Measurements from ENCODE around the gene CD101.

CD101 gene

DNA sequence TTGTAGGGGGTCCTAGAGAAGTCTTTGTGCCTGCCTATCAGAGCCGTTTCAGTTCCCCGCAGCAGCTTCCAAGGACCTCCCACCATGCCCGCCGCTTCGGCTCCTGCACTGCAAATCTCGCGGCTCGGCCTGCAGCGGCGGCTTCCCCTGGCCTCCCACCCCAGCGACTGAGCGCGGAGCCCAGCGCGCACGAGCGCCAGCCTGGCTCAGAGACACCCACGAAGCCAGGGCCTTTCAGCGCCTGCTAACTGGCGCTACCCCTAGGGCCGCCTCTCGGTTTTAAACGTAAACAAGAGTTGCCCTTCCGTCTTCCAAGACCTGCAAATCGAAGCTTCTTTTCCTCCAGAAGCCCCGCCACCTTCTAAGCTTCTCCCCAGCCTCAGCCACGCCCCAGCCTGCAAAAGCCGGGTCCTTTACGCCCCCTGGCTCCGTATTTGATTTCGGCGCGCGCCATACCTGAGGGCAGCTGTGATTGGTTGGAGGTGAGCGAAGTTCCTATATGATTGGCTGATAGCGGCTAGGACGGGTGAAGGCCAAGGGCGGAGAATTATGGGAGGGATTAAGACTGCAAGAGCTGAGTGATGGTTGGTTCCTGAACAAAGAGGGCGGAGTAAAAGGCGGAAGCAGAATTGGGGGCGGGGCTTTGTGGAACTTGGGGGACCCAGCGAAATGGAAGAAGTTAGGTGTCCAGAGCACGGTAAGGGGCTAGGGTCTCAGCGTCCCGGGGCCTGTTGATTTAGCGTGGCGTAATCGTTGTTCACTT is 58.3 kb downstream of the CD101 start, which contains the start of gene TTF2:
Gene TTF2 (plus strand): TSS at position 649 of the 763 bp plus-strand sequence. CDS start 21 bp downstream, at position 670.
- peak; percentile 96 for DNase-seq

DNA sequence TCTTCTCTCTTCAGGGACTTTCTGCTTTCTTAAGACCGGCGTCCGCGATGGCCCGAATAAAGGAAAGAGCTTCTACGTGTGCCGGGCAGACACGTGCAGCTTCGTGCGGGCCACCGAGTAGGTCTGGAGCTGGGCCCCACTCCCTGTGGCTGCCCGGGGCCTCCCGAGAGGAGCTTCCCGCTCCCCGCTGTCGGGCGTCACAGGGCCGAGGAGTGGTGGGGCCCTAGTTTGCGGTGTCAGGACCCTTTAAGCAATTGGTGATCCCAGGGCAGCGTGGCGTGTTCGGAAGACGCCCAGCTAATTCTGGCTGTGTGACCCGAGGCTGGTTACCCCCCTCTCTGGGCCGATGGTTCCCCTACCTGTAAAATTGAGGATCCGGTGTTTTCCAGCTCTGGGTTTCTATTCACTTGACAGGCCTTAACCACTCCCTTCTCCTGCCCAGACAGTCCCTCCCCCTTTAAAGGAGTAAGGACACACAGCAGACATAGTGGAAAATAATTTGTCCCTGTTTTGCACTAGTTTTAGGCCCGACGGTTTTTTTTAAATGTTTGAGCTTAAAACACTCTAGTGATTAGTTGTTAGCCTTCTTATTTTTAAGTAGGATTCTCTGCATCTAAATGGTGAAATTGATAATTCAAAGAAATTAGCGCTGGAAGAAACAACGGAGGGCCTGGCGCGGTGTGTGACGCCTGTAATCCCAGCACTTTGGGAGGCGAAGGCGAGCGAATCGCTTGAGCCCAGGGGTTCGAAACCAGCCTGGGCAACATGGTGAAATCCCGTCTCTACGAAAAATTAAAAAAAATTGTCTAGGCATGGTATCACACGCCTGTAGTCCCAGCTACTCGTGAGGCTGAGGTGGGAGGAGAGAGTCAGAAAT is 59.1 kb downstream of the CD101 start:
- no peak for DNase-seq

DNA sequence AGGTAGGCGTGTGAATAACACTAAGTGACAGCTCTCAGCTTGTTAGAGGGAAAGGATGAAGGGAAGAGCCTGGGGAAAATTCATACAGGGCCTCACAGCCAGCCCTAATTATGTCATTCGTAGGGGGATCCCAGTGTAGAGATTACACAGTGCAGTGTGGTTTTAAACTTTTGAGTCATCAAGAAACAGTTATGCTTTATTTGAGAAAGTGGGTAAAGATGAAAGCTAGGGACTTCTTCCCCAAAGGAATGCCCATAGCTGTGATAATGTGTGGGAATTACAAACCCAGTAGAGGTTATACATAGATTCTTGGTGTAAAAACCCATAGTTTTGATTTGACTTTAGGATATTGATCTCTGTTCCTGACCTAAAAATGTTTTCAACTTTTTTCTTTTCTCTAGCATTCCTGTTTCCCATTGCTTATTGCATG is 60.4 kb downstream of the CD101 start:
- no peak for DNase-seq

DNA sequence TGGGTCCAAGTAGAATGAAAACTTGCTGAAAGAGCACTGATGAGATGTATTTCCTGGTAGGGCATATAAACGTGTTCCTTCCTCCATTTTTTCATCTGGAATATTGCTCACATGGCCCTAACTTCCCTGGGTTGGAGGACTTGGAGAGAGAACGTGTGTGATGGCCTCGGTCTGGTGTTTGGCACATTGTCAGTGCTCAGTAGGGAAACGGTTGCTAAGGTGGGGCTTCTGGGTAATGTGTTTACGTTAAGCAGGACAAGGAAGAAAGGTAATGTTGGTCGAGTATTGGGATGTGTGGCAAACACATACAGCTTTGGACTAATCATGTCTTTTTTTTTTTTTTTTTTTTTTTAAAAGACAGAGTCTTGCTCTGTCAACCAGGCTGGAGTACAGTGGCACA is 64.8 kb downstream of the CD101 start:
- no peak for DNase-seq

DNA sequence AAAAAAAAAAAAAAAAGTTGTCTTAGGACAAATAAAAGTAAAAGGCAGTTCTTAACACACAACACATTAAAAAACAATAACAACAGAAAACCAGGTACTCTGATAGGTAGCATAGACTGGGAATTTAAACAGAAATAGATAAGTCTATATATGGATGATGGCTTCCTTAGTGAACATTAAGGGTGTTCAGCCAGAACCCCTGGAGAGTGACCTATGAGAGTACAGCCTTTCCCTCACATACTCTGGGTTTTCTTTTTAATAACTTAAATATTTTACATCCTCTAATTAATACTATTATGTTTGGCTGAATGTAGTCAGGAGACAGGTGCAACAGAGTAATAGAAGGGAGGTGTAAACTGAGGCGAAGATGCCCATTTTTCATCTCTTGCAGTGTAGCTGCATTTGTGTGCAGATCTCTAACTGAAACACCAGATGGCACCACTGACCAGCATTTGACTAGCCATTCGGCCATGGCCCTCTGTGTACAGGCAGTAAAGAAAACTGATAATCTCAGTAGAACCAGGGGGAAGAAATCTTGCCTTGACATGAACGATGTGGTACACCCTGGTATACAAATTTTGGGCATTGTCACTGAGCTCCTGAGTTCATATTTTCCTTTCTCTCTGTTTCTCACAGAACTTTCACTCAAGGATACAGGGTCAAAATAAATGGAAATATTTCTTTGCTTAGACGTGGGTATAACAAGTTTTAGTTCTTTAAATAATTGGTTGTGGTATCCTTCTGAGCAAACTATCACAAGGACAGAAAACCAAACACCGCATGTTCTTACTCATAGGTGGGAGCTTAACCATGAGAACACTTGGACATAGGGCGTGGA is 66.2 kb downstream of the CD101 start:
- DNase-seq, result no peak

DNA sequence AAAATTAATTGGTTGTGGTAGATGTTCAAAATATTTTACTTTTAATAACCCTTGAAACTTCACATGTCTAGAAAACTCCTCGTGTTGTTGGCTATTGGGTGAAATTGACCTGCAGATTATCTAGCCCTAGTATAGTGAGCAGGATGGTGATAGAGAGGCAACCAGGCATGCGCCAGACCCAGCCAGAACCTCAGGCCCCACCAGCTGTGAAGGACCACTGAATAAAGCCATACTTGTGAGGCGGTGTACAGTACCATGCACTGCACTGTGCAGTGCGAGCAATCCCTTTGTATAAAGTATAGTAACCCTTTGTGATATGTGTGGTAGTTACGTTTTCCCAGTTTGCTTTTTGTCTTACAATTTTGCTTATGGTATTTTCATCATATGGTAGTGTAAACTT is 67.0 kb downstream of the CD101 start:
- no peak for DNase-seq

DNA sequence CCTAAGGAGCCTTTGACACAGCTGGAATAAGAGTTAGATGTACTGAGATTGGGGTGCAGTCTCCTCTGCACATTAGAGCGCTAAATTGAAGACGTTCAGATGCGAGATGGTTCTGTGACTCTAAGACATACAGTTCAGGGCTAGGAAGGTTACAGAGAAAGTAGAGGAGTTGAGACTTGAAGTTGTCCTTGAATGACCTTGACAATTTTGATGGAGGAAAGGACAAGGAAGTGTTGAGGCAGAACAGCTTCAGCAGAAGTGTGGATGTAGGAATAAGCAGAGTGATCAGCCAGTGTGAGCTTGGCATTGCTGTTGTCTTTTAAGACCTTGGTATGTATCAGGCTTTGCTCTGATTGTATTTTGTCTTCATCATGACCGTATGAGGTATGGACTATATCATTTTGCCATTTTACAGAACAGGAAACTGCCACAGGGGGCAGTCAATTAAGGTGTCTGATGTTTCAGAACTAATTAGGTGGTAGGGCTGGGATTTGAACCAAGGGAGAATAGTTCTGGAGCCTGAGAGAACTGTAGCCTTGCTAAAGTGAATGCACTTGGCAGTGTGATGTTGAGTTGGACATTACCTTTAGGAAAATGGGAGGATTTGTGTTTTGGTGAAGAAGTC is 67.8 kb downstream of the CD101 start:
- DNase-seq, result no peak

DNA sequence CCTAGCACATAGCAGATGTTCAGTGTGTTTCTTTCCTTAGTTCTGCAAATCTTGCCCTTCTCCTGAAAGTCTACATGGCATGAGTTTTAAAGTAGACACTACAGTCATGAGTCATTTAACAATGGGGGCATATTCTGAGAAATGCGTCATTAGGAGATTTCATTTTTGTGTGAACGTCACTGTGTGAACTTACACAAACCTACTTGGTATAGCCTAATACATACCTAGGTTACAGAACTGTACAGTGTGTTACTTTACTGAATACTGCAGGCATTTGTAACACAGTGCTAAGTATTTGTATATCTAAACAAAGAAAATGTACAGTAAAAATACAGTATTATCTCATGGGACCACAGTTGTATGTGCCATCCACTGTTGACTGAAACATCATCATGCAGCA is 68.6 kb downstream of the CD101 start:
- no peak for DNase-seq

DNA sequence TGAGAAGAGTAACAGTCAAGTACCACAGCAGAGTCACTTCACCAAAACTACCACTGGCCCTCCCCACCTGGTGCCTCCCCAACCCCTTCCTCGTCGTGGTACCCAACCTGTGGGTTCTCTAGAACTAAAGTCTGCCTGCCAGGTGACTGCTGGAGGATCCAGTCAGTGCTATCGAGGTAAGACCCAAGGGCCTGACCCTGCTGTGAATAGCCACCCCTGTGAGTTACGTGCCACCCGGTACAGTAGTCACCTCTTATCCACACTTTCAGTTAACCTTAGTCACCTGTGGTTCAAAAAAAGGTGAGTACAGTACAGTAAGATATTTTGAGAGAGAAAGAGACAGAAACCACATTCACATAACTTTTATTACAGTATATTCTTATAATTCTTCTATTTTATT is 75.1 kb downstream of the CD101 start:
- no peak for DNase-seq

DNA sequence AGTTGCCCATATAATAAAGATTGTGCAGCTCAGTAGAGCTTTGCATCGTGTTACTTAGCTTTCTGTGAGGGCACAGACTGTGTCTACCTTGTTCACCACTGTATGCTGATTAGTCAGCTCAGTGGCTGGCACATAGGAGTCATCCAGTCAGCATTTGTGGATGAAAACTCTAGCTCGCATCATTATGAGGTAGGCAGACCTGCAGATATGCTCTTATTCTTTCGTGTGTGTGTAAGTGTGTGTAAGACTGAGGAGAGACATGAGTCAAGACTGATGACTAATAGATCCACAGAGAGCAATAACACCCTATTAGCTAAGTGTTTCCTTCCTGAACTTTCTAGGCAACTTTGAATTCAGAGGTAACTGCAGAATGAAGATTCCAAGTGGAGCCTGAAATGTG is 75.7 kb downstream of the CD101 start:
- no peak for DNase-seq

DNA sequence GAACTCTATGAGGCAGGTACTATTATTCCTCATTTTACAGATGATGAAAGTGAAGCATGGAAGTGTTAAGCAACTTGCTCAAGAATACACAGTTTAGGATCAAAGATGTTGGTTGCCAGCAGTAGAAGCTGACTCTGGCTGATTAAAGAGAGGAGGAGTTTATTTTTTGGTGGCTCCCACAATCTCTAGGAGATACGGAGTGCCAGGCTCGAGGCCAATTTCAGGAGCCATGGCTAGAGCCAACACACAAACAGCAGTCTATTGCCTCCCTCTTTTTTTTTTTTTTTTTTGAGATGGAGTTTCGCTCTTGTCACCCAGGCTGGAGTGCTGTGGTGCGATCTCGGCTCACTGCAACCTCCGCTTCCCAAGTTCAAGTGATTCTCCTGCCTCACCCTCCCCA is 78.2 kb downstream of the CD101 start:
- no peak for DNase-seq

DNA sequence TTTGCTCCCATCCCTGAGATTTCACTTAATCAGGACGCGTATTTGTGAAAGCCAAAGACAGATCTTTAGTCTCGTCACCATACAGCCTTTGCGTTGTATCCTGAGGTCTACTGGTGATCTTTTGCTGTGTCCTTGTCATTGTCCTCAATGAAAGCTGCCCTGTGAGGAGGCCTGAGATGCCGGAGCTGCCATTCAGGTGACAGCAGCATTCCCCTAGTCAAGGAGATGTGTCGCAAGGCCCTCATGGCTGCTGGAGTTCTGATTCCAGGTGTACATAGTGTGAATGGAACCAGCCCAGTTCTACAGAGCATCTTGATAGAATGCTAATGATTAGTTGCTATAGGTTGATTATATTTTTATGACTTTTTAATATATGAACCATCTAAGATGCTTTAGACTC is 82.7 kb downstream of the CD101 start:
- no peak for DNase-seq

Data from NCI-H524 treated with DMSO at 0.1 percent for 48 hours (cell line).